IMR-90 (cell line): ENCODE measurements around the gene SIGLEC15. TPM values are rescaled to one million over a fixed set of nuclear protein-coding genes. Genes with fewer than 3 reads are reported as not detected.

Experiments
- ATAC-seq: fragments of 200-7000 bp; cut with Tn5 transposase; 2 replicates; pipeline ENCODE4 v1.9.1; 2020; ENCODE audit warnings: low read depth, mild to moderate bottlenecking, moderate library complexity
- BruUV-seq: library from RNA; stranded (reverse); fragments of 400-500 nt; replicated peaks from 2 replicates; lab custom pipeline; 2021; lab: Mats Ljungman, UMichigan
- CTCF ChIA-PET: fragments of 300-600 bp; formaldehyde crosslinking; extraction: SDS; loops from one replicate; lab custom pipeline; 2021; ENCODE audit warnings: antibody characterized with exemption; lab: Yijun Ruan, JAX
- POLR2A ChIA-PET: fragments of 300-600 bp; sonication (Branson Sonifier 250); formaldehyde crosslinking; loops from one replicate; lab custom pipeline; 2022; ENCODE audit warnings: antibody characterized with exemption; ENCODE audit not compliant: unreplicated experiment; lab: Charles Lee
- DNase-seq: peaks from one replicate; pipeline ENCODE4 v3.0.0; 2013
- H2AFZ ChIP-seq: replicated peaks from 2 replicates; pipeline ENCODE3; 2013; ENCODE audit warnings: low read length, mild to moderate bottlenecking; ENCODE audit not compliant: poor library complexity
- H2AK5ac ChIP-seq: 2 replicates; pipeline ENCODE4 v1.6.1; 2013; ENCODE audit warnings: low read depth, low read length, inconsistent platforms
- H2AK9ac ChIP-seq: replicated peaks from 2 replicates; pipeline ENCODE3; 2013; ENCODE audit warnings: mild to moderate bottlenecking, low read depth, low read length, moderate library complexity; ENCODE audit not compliant: poor library complexity
- H2BK120ac ChIP-seq: 2 replicates; pipeline ENCODE4 v1.6.1; 2013; ENCODE audit warnings: low read depth, low read length, inconsistent platforms
- H2BK15ac ChIP-seq: 3 replicates; pipeline ENCODE4 v1.6.1; 2013; ENCODE audit warnings: low read depth, low read length, inconsistent platforms
- H2BK20ac ChIP-seq: 2 replicates; pipeline ENCODE4 v1.6.1; 2013; ENCODE audit warnings: low read depth, mild to moderate bottlenecking, inconsistent platforms, low read length, moderate library complexity
- H2BK5ac ChIP-seq: 2 replicates; pipeline ENCODE4 v1.6.1; 2013; ENCODE audit warnings: mild to moderate bottlenecking, low read depth, low read length, inconsistent platforms; ENCODE audit not compliant: poor library complexity, severe bottlenecking
- H3K14ac ChIP-seq: replicated peaks from 2 replicates; pipeline ENCODE4 v1.6.1; 2013; ENCODE audit warnings: low read depth, low read length, inconsistent platforms
- H3K18ac ChIP-seq: 2 replicates; pipeline ENCODE4 v1.6.1; 2013; ENCODE audit warnings: low read depth, low read length, control low read depth
- H3K23ac ChIP-seq: 2 replicates; pipeline ENCODE4 v1.6.1; 2013; ENCODE audit warnings: low read depth, low read length, inconsistent platforms
- H3K27ac ChIP-seq: 2 replicates; pipeline ENCODE4 v1.5.1; 2013; ENCODE audit warnings: mild to moderate bottlenecking, control low read depth, low read length; ENCODE audit not compliant: insufficient read depth
- H3K27me3 ChIP-seq: 2 replicates; pipeline ENCODE4 v1.6.1; 2013; ENCODE audit warnings: low read length; ENCODE audit not compliant: control insufficient read depth, insufficient read depth
- H3K36me3 ChIP-seq: 2 replicates; pipeline ENCODE4 v1.6.1; 2013; ENCODE audit warnings: low read length, mixed read lengths; ENCODE audit not compliant: control insufficient read depth, insufficient read depth
- H3K4ac ChIP-seq: 2 replicates; pipeline ENCODE4 v1.6.1; 2013; ENCODE audit warnings: low read depth, low read length, inconsistent platforms
- H3K4me1 ChIP-seq: 2 replicates; pipeline ENCODE4 v1.6.1; 2013; ENCODE audit warnings: low read length, mixed read lengths; ENCODE audit not compliant: control insufficient read depth, insufficient read depth
- H3K4me2 ChIP-seq: 2 replicates; pipeline ENCODE4 v1.6.1; 2013; ENCODE audit warnings: low read depth, mild to moderate bottlenecking, control low read depth, low read length, moderate library complexity
- H3K4me3 ChIP-seq: 2 replicates; pipeline ENCODE4 v1.5.1; 2013; ENCODE audit warnings: low read depth, mild to moderate bottlenecking, control low read depth, low read length, moderate library complexity; ENCODE audit not compliant: insufficient read depth
- H3K56ac ChIP-seq: 2 replicates; pipeline ENCODE4 v1.6.1; 2013; ENCODE audit warnings: low read length, inconsistent platforms; ENCODE audit not compliant: insufficient read depth; ENCODE audit errors: extremely low read depth
- H3K79me1 ChIP-seq, 2 experiments: 2 replicates each; pipeline ENCODE4 v1.6.1; 2013; ENCODE audit warnings: low read length in 2 of 2, inconsistent platforms in 1 of 2, low read depth in 1 of 2
- H3K9ac ChIP-seq: 2 replicates; pipeline ENCODE4 v1.6.1; 2013; ENCODE audit warnings: low read depth, low read length, control low read depth
- H3K9me1 ChIP-seq: 2 replicates; pipeline ENCODE4 v1.6.1; 2013; ENCODE audit warnings: low read length, inconsistent platforms; ENCODE audit not compliant: insufficient read depth
- H3K9me3 ChIP-seq: 2 replicates; pipeline ENCODE4 v1.6.1; 2013; ENCODE audit warnings: low read length; ENCODE audit not compliant: control insufficient read depth, insufficient read depth
- H4K20me1 ChIP-seq: 2 replicates; pipeline ENCODE4 v1.6.1; 2013; ENCODE audit warnings: low read length, inconsistent platforms; ENCODE audit not compliant: insufficient read depth
- H4K5ac ChIP-seq: 2 replicates; pipeline ENCODE4 v1.6.1; 2013; ENCODE audit warnings: mild to moderate bottlenecking, low read depth, low read length, control low read depth
- H4K8ac ChIP-seq, 2 experiments: 2 replicates each; pipeline ENCODE4 v1.6.1; 2013; ENCODE audit warnings: low read depth in 2 of 2, low read length in 2 of 2, control low read depth in 1 of 2, inconsistent platforms in 1 of 2
- H4K91ac ChIP-seq: 2 replicates; pipeline ENCODE4 v1.6.1; 2013; ENCODE audit warnings: low read depth, low read length, inconsistent platforms; ENCODE audit not compliant: insufficient read depth
- CEBPB ChIP-seq: IDR thresholded peaks from 2 replicates; pipeline ENCODE4 v1.6.1; 2012; ENCODE audit warnings: low read depth, low read length, improper control_type of control experiment
- FOS ChIP-seq: fragments of 150-350 bp; IDR thresholded peaks from 2 replicates; pipeline ENCODE4 v1.6.1; 2016; ENCODE audit warnings: low read depth, low read length
- MXI1 ChIP-seq: IDR thresholded peaks from 2 replicates; pipeline ENCODE4 v1.6.1; 2012; ENCODE audit warnings: low read depth, mild to moderate bottlenecking, low read length, moderate library complexity, borderline replicate concordance
- POLR2A ChIP-seq: IDR thresholded peaks from 2 replicates; pipeline ENCODE4 v1.6.1; 2012; ENCODE audit warnings: mild to moderate bottlenecking, low read depth, low read length
- RAD21 ChIP-seq: IDR thresholded peaks from 2 replicates; pipeline ENCODE4 v1.6.1; 2012; ENCODE audit warnings: low read length, improper control_type of control experiment
- RFX5 ChIP-seq: IDR thresholded peaks from 2 replicates; pipeline ENCODE4 v1.8.0; 2012; ENCODE audit warnings: low read depth, mild to moderate bottlenecking, low read length, moderate library complexity
- USF2 ChIP-seq: fragments of 150-350 bp; IDR thresholded peaks from 2 replicates; pipeline ENCODE4 v1.6.1; 2017; ENCODE audit warnings: mild to moderate bottlenecking, antibody characterized with exemption, low read length, low read depth
- WGBS, 2 experiments: methylation state at CpG; one replicate each; pipeline versions ENCODE4 v1.1.5 to v1.1.7; 2013; ENCODE audit warnings: missing lambda C conversion rate in 2 of 2; ENCODE audit not compliant: insufficient read length in 1 of 2; ENCODE audit errors: extremely low coverage in 2 of 2; 5-methylcytosine and 5-hydroxymethylcytosine counted together
- dilution Hi-C: fragments of 300-500 bp; cut with HindIII; formaldehyde crosslinking; loops from one replicate; pipeline ENCODE4 v1.14.3; 2018; ENCODE audit warnings: low sequenced_read_pairs; ENCODE audit not compliant: unreplicated experiment
- in situ Hi-C: fragments of 300-500 bp; cut with MboI; formaldehyde crosslinking; loops from 3 replicates; pipeline ENCODE4 v1.14.3; 2019; ENCODE audit warnings: low sequenced_read_pairs, inconsistent platforms, mixed read lengths
- intact Hi-C: fragments of 100-400 bp; cut with micrococcal nuclease; formaldehyde crosslinking; loops from 2 replicates; pipeline ENCODE4 v1.10.0; 2022
- polyA plus RNA-seq, 3 experiments: library from polyadenylated mRNA; depleted of rRNA; stranded (reverse); fragments of >200 nt; gene quantifications; 2 replicates each; pipeline ENCODE4 v1.2.3, GENCODE V29; 2012; ENCODE audit warnings: low replicate concordance in 1 of 3
- total RNA-seq: library from RNA; depleted of rRNA; stranded (reverse); fragments of >200 nt; gene quantifications from 2 replicates; pipeline ENCODE4 v1.2.3, GENCODE V29; 2012

Gene SIGLEC15
- total and polyA plus RNA-seq, 2 of the 4 experiments (the other 2 are of a cell fraction) = 1.1 to 1.8 TPM

GRCh38 chr18:45863469-45863868 is 38.0 kb downstream of the SIGLEC15 start:
- H3K27me3 ChIP-seq = no peaks in the 10 kb centered on the region
- intact Hi-C loops (no loop called here), in situ Hi-C loops (no loop called here), dilution Hi-C loops (no loop called here)
- H2AFZ ChIP-seq = no peak overlapping the region
- no peak overlapping the region for H3K23ac ChIP-seq
- no peak overlapping the region for H4K91ac ChIP-seq
- ChIA-PET POLR2A (no interaction called here), CTCF (no interaction called here)
- no peak overlapping the region for H3K9ac ChIP-seq
- TF ChIP-seq RAD21 (no peak), CEBPB (no peak), FOS (peak; percentile 10; the same call in 1 of the 2 replicates), USF2 (no peak), MXI1 (no peak), POLR2A (no peak), RFX5 (no peak)
- no peak overlapping the region for H3K27ac ChIP-seq
- no peak overlapping the region for H3K4me3 ChIP-seq
- peaks cover 2% of the 10 kb centered on the region; the same call in 1 of the 2 replicates for H3K4me1 ChIP-seq
- ATAC-seq = no peak; the same call in 1 of the 2 replicates
- no peak overlapping the region for H4K8ac ChIP-seq
- no peak overlapping the region for H3K4me2 ChIP-seq
- no peak overlapping the region for H2BK5ac ChIP-seq
- peak; percentile 48 for DNase-seq
- H2AK5ac ChIP-seq = no peak overlapping the region
- peaks cover 12% of the 10 kb centered on the region for H3K9me3 ChIP-seq
- peaks cover 8 to 15% of the 10 kb centered on the region in 2 experiments for H3K79me1 ChIP-seq
- H2BK120ac ChIP-seq = no peak overlapping the region
- peaks cover 50% of the 10 kb centered on the region for H3K36me3 ChIP-seq
- H3K14ac ChIP-seq = no peak overlapping the region
- H3K4ac ChIP-seq = no peak overlapping the region
- BruUV-seq = no TSS peak
- WGBS, 2 experiments = no CpG with 5 or more reads among the region's 1 CpG
- no peak overlapping the region for H3K18ac ChIP-seq
- H4K5ac ChIP-seq = no peak overlapping the region
- no peak overlapping the region for H2BK20ac ChIP-seq
- H2BK15ac ChIP-seq = no peak overlapping the region
- no peak overlapping the region for H2AK9ac ChIP-seq
- no peak overlapping the region for H3K56ac ChIP-seq
- no peaks in the 10 kb centered on the region for H4K20me1 ChIP-seq
- peaks cover 7% of the 10 kb centered on the region; the same call in 1 of the 2 replicates for H3K9me1 ChIP-seq
